Measurements from ENCODE around the gene NTM. TPM values are rescaled to one million over a fixed set of nuclear protein-coding genes. Genes with fewer than 3 reads are reported as not detected.
"Not testable (repeated sequence)": the region's sequence is repeated elsewhere in the genome, so short reads cannot be mapped to it uniquely, and the experiment has no call there.

Gene NTM
- total RNA-seq, 2 donors from 2014 or later, result 0.26 to 3.6 TPM

GRCh38 chr11:132314911-132315455 lies 944.6 kb downstream of the NTM start:
- WGBS, 2 donors, result 63 to 73% methylated on average over 5 of the region's 5 CpGs
- intact Hi-C loops (cut with DNase I), result no loop called here
- no peak for DNase-seq
- Histone ChIP-seq H3K36me3 (replicated peaks in 1 of 2; ENCODE audit: insufficient read depth in 1 of 2, low read depth in 2 of 2) (no peaks in the 10 kb centered on the region), H3K27ac (no peak overlapping the region), H3K4me1 (no peaks in the 10 kb centered on the region), H3K27me3 (peaks cover 0 to 5% of the 10 kb centered on the region in 2 donors), H3K9me3 (no peaks in the 10 kb centered on the region), H3K4me3 (no peak overlapping the region)
- no peak for TF ChIP-seq POLR2A (IDR thresholded peaks at IDR 0.05)
- TF ChIP-seq, protein P1, sequence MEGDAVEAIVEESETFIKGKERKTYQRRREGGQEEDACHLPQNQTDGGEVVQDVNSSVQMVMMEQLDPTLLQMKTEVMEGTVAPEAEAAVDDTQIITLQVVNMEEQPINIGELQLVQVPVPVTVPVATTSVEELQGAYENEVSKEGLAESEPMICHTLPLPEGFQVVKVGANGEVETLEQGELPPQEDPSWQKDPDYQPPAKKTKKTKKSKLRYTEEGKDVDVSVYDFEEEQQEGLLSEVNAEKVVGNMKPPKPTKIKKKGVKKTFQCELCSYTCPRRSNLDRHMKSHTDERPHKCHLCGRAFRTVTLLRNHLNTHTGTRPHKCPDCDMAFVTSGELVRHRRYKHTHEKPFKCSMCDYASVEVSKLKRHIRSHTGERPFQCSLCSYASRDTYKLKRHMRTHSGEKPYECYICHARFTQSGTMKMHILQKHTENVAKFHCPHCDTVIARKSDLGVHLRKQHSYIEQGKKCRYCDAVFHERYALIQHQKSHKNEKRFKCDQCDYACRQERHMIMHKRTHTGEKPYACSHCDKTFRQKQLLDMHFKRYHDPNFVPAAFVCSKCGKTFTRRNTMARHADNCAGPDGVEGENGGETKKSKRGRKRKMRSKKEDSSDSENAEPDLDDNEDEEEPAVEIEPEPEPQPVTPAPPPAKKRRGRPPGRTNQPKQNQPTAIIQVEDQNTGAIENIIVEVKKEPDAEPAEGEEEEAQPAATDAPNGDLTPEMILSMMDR (IDR thresholded peaks at IDR 0.05), result no peak
- no peak for ATAC-seq

GRCh38 chr11:132315696-132316095 lies 945.3 kb downstream of the NTM start:
- TF ChIP-seq POLR2A (IDR thresholded peaks at IDR 0.05), result no peak
- TF ChIP-seq, protein P1 (IDR thresholded peaks at IDR 0.05), result no peak
- Histone ChIP-seq H3K27ac (no peak overlapping the region), H3K36me3 (replicated peaks in 1 of 2; ENCODE audit: insufficient read depth in 1 of 2, low read depth in 2 of 2) (no peaks in the 10 kb centered on the region), H3K27me3 (peaks cover 0 to 5% of the 10 kb centered on the region in 2 donors), H3K4me3 (no peak overlapping the region), H3K4me1 (no peaks in the 10 kb centered on the region), H3K9me3 (no peaks in the 10 kb centered on the region)
- intact Hi-C loops (cut with DNase I), result no loop called here
- WGBS, 2 donors, result 49 to 65% methylated on average over 6 of the region's 6 CpGs
- ATAC-seq (no peak), DNase-seq (no peak)

DNA sequence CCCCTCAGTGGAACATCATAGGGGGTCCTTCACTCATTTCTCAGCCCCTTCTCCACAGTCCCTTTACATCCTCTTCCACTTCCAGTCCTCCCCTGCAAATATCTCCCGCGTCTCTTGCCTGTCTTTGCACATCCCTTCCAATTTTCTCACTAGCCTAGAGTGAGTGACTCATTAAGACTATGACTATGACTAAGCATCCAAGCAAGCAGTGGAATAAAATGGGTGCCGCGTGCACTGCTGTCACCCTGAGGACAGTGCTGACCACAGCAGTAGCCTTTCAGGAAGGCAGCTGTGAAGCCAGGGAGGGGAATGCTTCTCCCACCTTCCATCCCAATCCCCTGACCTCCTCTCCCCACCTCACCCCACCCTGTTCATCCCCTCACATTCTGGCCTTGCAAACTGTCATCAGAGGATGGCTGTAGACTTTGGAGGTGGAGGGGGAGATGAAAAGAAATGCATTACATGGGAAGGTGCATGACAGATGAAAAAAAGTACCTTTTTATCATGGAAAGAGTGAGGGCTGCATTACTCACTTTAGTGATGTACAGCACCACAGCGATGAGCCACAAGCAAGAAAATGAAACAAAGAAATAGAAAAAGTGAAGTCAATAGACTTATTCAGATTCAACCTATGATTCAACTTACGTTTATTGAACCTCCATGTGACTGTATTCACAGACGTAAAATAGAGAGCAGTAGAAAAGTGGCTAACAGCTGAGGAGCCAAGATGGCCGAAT lies 948.2 kb downstream of the NTM start:
- intact Hi-C loops (cut with DNase I), result no loop called here
- H3K4me1 ChIP-seq, result no peaks in the 10 kb centered on the region
- ATAC-seq (no peak), DNase-seq (no peak)
- H3K9me3 ChIP-seq, result no peaks in the 10 kb centered on the region
- peaks cover 0 to 5% of the 10 kb centered on the region in 2 donors for H3K27me3 ChIP-seq
- 67 to 71% methylated on average over 8 of the region's 8 CpGs for WGBS, 2 donors
- no peak overlapping the region for H3K27ac ChIP-seq
- no peak overlapping the region for H3K4me3 ChIP-seq
- no peak for TF ChIP-seq POLR2A (IDR thresholded peaks at IDR 0.05)
- TF ChIP-seq, protein P1 (IDR thresholded peaks at IDR 0.05), result no peak
- no peaks in the 10 kb centered on the region for H3K36me3 ChIP-seq (replicated peaks in 1 of 2; ENCODE audit: insufficient read depth in 1 of 2, low read depth in 2 of 2)

DNA sequence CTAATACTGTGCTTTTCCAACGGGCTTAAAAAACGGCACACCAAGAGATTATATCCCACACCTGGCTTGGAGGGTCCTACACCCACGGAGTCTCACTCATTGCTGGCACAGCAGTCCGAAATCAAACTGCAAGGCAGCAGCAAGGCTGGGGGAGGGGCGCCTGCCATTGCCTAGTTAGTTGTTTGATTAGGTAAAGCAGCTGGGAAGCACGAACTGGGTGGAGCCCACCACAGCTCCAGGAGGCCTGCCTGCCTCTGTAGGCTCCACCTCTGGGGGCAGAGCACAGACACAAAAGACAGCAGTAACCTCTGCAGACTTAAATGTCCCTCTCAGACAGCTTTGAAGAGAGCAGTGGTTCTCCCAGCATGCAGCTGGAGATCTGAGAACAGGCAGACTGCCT lies 949.0 kb downstream of the NTM start:
- H3K27ac ChIP-seq; DNase-seq; H3K36me3 ChIP-seq (replicated peaks in 1 of 2; ENCODE audit: insufficient read depth in 1 of 2, low read depth in 2 of 2); H3K9me3 ChIP-seq; H3K4me3 ChIP-seq; ATAC-seq; H3K27me3 ChIP-seq; H3K4me1 ChIP-seq; intact Hi-C loops (cut with DNase I): not testable (repeated sequence)
- 65 to 79% methylated on average over 4 to 6 of the region's 6 CpGs for WGBS, 2 donors

DNA sequence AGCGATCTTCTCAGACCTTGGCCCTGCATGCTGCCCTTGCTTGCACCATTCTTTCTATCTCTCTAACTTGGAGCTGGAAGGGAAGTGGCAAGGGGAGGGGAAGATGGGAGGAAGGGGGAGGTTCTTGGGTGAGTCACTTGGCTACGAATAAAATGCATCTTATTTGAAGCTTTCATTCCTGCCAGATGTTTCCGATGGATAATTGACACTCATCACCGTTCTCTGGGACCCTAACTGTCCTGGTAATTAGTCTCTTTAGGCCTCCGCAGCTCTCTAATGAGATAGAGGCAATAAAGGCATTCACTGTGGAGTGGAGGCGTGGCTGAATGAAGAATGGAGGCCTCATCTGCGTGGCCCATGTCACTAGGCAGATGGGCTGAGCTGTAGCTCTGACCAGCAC lies 960.1 kb downstream of the NTM start:
- WGBS, 2 donors, result 60 to 71% methylated on average over 6 to 7 of the region's 7 CpGs
- Histone ChIP-seq H3K9me3 (no peaks in the 10 kb centered on the region), H3K4me1 (no peaks in the 10 kb centered on the region), H3K27ac (no peak overlapping the region), H3K36me3 (replicated peaks in 1 of 2; ENCODE audit: insufficient read depth in 1 of 2, low read depth in 2 of 2) (no peaks in the 10 kb centered on the region), H3K4me3 (no peak overlapping the region), H3K27me3 (no peaks in the 10 kb centered on the region)
- ATAC-seq, result no peak
- TF ChIP-seq POLR2A (IDR thresholded peaks at IDR 0.05), result no peak
- TF ChIP-seq, protein P1 (IDR thresholded peaks at IDR 0.05), result no peak
- intact Hi-C loops (cut with DNase I), result no loop called here
- no peak for DNase-seq
